HG02678 (cell line): ENCODE results near the gene CD163.
"Not testable (repeated sequence)": the region's sequence is repeated elsewhere in the genome, so short reads cannot be mapped to it uniquely, and the experiment has no call there.

Source experiments
- ATAC-seq: cut with Tn5 transposase; IDR thresholded peaks from one replicate; pipeline ENCODE4 v1.9.1; 2021; ENCODE audit warnings: mild to moderate bottlenecking, moderate library complexity; ENCODE audit not compliant: unreplicated experiment

Gene CD163

GRCh38 chr12:7503686-7504415, at the start of gene CD163:
CD163 (minus strand) TSS chr12:7503777; CDS start chr12:7503690, 87 bp downstream.
- no peak for ATAC-seq

GRCh38 chr12:7542813-7543212, 39.2 kb upstream of the CD163 start:
- no peak for ATAC-seq

- no peak for ATAC-seq
Observed at GRCh38 chr12:7542046-7542445, 38.5 kb upstream of the CD163 start.

- ATAC-seq = no peak
Observed at GRCh38 chr12:7514416-7514815, 10.8 kb upstream of the CD163 start.

- no peak for ATAC-seq
Observed at GRCh38 chr12:7512553-7512952, 9.0 kb upstream of the CD163 start.

DNA sequence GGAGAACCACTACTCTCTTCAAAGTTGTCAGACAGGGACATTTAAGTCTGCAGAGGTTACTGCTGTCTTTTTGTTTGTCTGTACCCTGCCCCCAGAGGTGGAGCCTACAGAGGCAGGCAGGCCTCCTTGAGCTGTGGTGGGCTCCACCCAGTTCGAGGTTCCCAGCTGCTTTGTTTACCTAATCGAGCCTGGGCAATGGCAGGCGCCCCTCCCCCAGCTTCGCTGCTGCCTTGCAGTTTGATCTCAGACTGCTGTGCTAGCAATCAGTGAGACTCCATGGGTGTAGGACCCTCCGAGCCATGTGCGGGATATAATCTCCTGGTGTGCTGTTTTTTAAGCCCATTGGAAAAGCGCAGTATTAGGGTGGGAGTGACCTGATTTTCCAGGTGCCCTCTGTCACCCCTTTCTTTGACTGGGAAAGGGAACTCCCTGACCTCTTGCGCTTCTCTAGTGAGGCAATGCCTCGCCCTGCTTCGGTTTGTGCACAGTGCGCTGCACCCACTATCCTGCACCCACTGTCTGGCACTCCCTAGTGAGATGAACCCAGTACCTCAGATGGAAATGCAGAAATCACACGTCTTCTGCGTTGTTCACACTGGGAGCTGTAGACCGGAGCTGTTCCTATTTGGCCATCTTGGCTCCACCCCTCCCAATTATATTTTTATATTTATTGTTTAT, 6.4 kb upstream of the CD163 start:
- ATAC-seq = not testable (repeated sequence)

GRCh38 chr12:7502612-7503011, 965 bp downstream of the CD163 start:
- no peak for ATAC-seq

DNA sequence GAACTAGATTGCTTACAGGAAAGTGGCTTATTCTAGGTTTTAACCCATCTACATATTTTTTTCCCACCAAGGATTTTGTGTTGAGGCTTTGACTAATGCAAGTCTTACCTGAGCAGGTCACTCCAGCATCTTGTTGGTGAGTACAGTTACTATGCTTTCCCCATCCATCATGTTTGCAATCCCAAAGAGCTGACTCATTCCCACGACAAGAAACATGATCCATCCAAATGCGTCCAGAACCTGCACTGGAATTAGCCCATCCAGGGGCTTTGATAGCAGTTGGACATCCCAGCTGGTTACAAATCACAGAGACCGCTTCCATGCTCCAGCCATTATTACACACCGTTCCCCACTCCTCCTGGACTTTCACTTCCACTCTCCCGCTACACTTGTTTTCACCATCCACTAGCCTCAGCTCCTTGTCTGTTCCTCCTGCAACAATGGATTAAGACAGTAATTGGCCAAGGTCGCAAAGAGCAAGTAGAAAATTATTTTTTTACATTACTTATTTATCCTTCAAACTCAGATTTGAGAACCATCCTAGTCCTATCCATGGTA, 2.5 kb downstream of the CD163 start:
- no peak for ATAC-seq

DNA sequence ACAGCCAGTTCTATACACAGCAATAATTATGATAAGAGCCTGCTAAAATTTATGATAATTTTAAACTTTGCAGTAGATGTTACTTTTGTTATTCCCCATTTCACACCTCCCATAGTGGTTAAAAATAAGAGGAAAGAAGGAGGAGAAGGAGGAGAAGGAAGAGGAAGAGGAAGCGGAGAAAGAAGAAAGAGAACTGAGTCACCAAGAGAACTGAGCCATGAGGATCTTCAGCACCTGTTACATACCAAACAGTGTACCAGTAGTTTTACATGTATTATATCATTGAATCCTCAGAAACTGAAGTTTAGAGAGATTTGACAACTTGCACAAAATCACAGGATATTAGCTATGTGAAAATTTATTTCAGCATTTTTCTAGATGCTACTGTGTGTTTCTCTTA, 3.9 kb downstream of the CD163 start:
- ATAC-seq = no peak

GRCh38 chr12:7498809-7499208, 4.8 kb downstream of the CD163 start:
- no peak for ATAC-seq

DNA sequence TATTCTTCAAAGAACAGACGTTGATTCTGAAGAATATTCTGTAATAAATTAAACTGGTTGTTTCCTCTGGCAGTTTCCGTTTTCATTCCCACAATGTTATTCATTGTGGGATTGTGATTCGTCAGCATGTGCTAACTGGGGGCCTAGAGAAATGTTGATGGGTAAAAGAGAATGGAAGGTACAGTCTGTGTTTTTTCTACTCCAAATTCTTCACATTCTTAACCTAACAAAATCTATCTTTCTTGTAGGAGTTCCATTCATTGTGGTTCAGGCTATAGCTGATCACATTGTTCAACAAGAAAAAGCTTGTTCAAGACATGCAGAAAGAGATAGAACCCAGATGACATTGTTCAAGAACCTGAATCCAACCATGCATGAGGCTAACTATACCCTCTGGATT, 5.9 kb downstream of the CD163 start:
- no peak for ATAC-seq

GRCh38 chr12:7496451-7496850, 7.1 kb downstream of the CD163 start:
- ATAC-seq = no peak

GRCh38 chr12:7495136-7495535, 8.4 kb downstream of the CD163 start:
- no peak for ATAC-seq

DNA sequence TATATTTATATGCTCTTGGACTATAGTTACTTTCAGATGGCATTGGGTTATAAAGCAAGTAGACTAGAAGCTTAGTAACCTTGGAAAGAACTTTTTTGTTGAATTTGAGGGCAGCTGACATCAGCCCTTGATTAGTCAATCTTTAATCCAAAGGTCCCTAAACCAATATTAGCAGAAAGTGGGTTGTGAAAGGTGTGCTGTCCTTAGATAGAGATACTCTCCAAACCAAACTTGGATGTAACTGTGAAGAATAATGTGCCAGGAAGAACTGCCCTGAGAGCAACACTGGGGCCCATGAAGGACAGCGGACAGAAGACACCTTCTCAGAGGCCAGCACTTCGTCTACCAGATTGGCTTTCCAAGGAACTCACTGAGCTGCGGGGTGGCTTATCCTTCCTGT, 10.6 kb downstream of the CD163 start:
- ATAC-seq = no peak

GRCh38 chr12:7486512-7486911, 17.1 kb downstream of the CD163 start:
- ATAC-seq = no peak

DNA sequence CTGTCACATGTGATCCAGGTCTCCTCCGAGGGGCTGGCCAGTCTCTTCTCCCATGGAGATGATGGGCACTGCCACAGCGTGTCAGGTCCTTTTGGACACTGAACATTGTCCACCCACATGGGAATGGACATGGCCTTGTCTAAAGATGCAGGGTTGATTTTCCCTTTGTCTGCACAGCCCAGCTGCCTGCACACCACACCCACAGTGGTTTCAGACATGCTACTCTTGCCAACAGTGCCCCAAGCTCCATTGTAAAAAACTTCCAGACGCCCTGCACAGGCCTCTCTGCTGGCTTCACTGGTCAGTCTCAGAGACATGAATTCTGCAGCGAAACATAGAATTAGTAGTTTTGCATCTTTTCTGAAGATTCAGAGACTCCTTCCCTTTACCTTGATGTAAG, 18.5 kb downstream of the CD163 start:
- no peak for ATAC-seq

DNA sequence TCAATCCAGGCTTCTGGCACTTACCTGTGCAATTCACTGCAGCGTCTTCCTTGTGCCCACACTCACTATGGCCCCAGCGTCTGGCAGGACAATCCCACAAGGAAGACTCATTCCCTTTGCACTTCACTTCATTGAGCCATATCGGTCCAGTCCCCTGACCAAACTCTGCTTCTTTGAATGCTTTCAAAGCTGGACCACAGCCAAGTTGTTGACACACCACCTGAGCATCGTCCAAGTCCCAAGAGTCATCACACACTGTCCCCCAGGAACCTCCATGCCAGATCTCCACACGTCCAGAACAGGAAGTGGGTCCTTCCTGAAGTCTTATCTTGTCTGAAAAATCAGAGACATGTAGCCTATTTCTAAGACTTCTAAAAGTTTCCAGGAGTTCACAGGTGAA, 20.2 kb downstream of the CD163 start:
- ATAC-seq = no peak

- ATAC-seq = no peak
Observed at GRCh38 chr12:7479771-7480170, 23.8 kb downstream of the CD163 start.

DNA sequence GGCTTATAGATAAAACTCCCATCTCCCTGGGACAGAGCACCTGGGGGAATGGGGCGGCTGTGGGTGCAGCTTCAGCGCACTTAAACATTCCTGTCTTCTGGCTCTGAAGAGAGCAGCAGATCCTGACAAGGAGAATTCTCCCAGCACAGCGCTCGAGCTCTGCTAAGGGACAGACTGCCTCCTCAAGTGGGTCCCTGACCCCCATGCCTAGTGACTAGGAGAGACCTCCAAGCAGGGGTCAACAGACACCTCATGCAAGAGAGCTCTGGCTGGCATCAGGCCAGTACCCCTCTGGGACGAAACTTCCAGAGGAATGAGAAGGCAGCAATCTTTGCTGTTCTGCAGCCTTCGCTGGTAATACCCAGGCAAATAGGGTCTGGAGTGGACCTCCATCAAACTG, 31.5 kb downstream of the CD163 start:
- ATAC-seq = no peak

GRCh38 chr12:7460375-7461259, 43.0 kb downstream of the CD163 start:
- ATAC-seq = no peak

DNA sequence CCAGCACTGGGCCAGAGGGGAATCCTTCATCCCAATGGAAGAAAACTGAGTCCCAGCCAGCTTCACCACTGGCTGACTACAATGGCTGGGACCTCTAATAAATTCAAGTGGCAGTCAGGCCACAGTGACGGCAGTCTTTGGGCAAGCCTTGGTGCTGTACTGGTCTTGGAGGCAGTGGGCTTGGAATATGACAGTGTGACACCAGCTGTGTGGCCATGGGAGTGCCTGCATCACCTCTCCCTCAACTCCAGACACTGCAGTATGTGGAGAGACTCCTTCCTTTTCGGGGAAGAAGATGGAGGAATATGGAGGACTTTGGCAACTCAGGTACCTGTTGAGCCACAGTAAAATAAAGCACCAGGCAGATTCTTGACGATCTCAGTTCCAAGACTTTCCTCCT, 43.6 kb downstream of the CD163 start:
- no peak for ATAC-seq
